GM10847 (cell line): ENCODE data around the gene JMJD6.

Experiments used
- POLR2A ChIP-seq: IDR thresholded peaks from 2 replicates; pipeline ENCODE4 v1.6.1; 2011; ENCODE audit not compliant: insufficient read length; ENCODE audit errors: extremely low read depth

JMJD6 gene

DNA sequence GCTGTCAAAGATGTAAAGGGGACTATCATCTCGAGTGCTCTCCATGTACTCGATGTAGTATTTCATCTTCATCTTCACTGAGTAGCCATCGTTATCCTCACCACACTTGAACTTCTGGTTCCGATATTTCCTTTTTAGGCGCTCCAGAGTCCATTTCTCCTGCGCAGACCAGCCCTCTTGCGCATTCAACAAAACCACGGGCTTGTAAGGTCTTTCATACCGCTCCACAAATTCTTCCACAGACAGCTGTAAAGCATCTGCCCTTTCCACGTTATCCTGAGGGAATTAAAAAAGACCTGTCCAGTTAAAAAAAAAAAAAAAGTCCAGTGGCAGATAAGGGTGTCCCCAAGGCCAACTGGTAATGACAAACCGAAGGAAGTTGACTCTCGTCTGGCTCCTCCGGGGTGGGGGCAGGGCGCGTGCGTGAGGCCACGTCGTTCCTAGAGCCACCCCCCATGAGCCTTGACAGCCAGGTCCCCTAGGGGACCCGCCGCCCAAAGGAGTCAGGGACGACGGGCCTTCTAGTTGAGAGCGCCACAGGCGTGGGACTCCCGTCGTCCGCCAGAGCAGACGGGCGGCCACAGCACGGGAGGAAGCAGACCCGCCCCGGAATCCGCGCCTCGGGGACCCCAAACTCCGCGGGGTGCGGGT is 701 bp downstream of the JMJD6 start:
- no peak for TF ChIP-seq POLR2A

- TF ChIP-seq POLR2A = no peak
Measured at GRCh38 chr17:76723812-76724211, 2.6 kb downstream of the JMJD6 start.

DNA sequence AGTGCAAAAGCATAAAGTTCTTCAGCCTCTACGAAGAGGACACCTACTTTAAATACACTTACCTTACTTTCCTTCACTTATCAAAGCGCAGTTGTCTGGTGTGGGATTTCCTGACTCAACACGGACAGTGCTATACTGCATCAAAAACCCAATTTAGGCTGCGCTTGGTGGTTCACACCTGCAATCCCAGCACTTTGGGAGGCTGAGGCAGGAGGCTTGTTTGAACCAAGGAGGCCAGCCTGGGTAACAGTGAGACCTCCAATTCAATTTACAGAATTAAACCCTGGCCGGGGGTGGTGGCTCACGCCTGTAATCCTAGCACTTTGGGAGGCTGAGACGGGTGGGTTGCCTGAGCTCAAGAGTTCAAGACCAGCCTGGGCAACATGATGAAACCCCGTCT is 4.1 kb downstream of the JMJD6 start:
- TF ChIP-seq POLR2A = no peak

DNA sequence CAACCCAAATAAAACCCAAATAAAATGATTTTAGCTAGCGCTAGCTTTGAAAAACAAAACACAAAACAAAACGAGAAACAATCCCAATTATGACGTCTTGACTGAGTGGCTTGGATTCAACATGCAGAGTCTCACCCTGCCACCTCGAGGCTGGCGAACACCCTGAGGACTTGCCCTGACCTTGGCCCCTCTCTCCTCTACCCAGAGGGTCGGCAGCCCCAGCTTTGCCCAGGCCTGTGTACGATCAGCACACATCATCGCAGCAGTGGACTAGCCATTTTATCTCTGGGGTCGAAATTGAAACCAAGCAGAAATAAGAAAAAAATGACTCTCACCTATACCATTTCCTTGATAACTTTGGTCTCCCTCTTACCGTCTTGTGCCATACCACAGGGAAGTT is 4.9 kb downstream of the JMJD6 start:
- no peak for TF ChIP-seq POLR2A

DNA sequence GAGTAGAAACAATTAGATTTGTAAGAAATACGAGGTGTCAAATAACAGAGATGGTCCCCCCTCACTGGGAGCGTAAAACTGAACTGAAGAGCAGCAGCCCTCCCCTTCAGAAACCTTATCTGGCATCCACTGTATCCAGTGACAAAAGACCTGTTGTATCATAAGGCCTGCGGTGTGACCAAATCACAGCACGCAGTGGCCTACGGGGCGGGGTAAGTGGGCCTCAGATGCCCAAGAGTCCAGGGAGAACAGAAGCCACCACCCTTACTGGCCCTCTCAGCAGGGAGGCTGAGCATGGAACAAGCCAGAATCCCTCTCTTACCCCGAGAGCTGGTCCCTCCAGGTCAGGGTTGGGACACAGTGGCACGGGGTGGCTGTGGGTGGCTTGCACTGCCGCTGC is 5.5 kb downstream of the JMJD6 start:
- no peak for TF ChIP-seq POLR2A

DNA sequence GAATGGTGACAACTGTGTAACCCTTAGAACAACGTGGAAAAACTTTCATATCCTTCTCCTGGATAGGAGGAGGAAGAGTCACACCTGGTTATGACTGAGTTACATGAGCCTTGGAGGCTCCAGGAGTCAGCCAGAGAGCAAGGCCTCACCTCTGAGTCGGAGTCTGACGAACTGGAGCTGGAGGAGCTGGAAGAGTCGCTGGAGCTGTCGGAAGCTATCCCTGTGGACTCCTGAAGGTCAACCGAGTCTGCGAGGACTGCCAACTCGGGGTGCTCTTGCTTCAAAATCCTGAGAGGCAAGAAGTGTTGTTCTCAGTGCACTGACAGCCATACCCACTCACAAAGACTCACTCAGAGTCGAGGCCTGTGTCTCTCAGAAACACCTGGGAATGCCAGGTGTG is 6.2 kb downstream of the JMJD6 start:
- TF ChIP-seq POLR2A = no peak

- no peak for TF ChIP-seq POLR2A
Measured at GRCh38 chr17:76718516-76718915, 7.9 kb downstream of the JMJD6 start.

- no peak for TF ChIP-seq POLR2A
Measured at GRCh38 chr17:76716839-76717215, 9.6 kb downstream of the JMJD6 start.

DNA sequence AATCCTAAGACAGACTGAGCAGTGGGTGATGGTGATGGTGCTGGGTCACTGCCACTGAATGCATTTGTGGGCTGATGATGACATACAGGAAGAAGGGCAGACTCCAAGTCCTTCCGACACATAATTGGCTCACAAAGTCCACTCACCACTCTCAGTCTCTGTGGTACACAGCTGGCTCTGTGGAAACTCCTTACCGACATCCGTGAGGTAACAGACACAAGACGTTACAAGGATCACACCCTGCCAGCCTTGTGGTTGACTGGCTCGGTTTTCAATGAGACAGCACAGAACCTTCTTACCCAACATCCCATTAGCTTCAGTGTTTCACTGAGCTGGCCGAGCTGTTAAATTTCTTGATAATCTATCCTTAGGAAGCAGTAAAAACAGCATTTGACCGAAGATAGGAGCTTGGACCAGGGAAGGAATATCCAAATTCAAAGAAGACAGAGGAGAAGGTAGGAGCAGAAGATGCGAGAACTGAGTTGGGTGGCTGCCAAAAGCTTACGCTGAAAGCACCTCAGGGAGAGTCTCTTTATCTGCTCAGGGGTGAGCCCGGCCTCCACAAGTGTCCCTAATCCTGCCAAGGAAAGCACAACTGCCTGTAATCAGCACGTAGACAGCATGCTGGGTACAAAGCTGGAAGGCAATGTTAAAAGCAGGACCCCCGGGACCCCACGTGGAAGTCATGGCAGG is 10.1 kb downstream of the JMJD6 start:
- no peak for TF ChIP-seq POLR2A

GRCh38 chr17:76715496-76715830 is 10.9 kb downstream of the JMJD6 start:
- TF ChIP-seq POLR2A = no peak

- TF ChIP-seq POLR2A = no peak
Measured at GRCh38 chr17:76714822-76715495, 11.4 kb downstream of the JMJD6 start.

DNA sequence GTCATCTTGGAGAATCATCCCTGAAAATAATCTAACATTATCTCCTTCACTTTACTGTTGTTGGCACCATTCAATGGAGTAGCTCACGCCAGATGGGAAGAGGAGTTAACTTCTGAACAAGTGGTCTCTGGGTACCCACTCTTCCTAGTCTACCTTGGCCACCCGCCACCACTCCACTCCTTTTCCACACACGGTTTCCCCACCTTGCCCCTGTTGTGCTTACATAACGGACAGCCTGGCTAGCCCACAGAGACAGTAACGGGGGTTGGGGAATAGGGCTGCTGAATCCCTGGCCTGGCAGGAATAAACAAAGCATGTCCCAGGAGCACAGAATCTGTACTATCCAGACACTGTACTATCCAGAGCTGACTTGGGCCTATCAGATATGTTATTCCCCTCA is 12.1 kb downstream of the JMJD6 start:
- TF ChIP-seq POLR2A = no peak

GRCh38 chr17:76713765-76714164 is 12.6 kb downstream of the JMJD6 start:
- TF ChIP-seq POLR2A = no peak

- TF ChIP-seq POLR2A = no peak
Measured at GRCh38 chr17:76710863-76711611, 15.4 kb downstream of the JMJD6 start, which contains the start of gene MXRA7. Gene MXRA7, minus strand, starts transcription at chr17:76710965. Its CDS starts 19 bp downstream, at chr17:76710946.

- TF ChIP-seq POLR2A = no peak
Measured at GRCh38 chr17:76709077-76709950, 17.1 kb downstream of the JMJD6 start.
